T-helper 17 cell (primary cell): ENCODE results near the gene RGS3. TPM values are rescaled to one million over a fixed set of nuclear protein-coding genes. Genes with fewer than 3 reads are reported as not detected.
A peak's percentile ranks its signal among the peaks of the same experiment; 100 is the strongest.

Source experiments
- ATAC-seq: fragments of 150-1000 bp; cut with Tn5 transposase; 2 replicates; pipeline ENCODE4 v1.10.0; 2021; ENCODE audit warnings: mild to moderate bottlenecking, moderate library complexity
- DNase-seq, 3 donors: peaks; one replicate each; pipeline versions ENCODE4 v3.0.0 to v3.0.0-alpha.2; 2020 to 2021
- H3K9me3 ChIP-seq: one replicate; pipeline ENCODE4 v1.7.0; 2013; ENCODE audit warnings: low read length, mild to moderate bottlenecking; ENCODE audit not compliant: control insufficient read depth, poor library complexity, severe bottlenecking
- H3K27ac Mint-ChIP-seq: one replicate; pipeline ENCODE4 v1.8.0; 2022; ENCODE audit warnings: mild to moderate bottlenecking, moderate library complexity, mixed read lengths
- H3K27me3 Mint-ChIP-seq: one replicate; pipeline ENCODE4 v1.8.0; 2022; ENCODE audit warnings: mixed read lengths
- H3K36me3 Mint-ChIP-seq: one replicate; pipeline ENCODE4 v1.8.0; 2022; ENCODE audit warnings: low read depth, mixed read lengths
- H3K4me1 Mint-ChIP-seq: one replicate; pipeline ENCODE4 v1.8.0; 2022; ENCODE audit warnings: mild to moderate bottlenecking, mixed read lengths
- H3K4me3 Mint-ChIP-seq: one replicate; pipeline ENCODE4 v1.8.0; 2022; ENCODE audit warnings: mild to moderate bottlenecking, moderate library complexity, mixed read lengths
- total RNA-seq, 4 donors: library from RNA in 2 of 4; stranded (reverse) in 2 of 4; gene quantifications; one replicate each; pipeline ENCODE4 v1.2.3 and lab custom pipeline; 2022 to 2026

The RGS3 gene
- total RNA-seq, 2 donors from 2014 or later = 17.4 to 22.0 TPM

- H3K4me3 Mint-ChIP-seq = no peak overlapping the region
- H3K9me3 ChIP-seq = no peaks in the 10 kb centered on the region
- no peaks in the 10 kb centered on the region for H3K36me3 Mint-ChIP-seq
- H3K27ac Mint-ChIP-seq = no peak overlapping the region
- DNase-seq = no peak
- peaks cover 6% of the 10 kb centered on the region for H3K4me1 Mint-ChIP-seq
- no peak for ATAC-seq
- H3K27me3 Mint-ChIP-seq = no peaks in the 10 kb centered on the region
Observed at GRCh38 chr9:113449376-113449775, 14.2 kb upstream of the RGS3 start.

GRCh38 chr9:113452113-113452605, 11.4 kb upstream of the RGS3 start:
- Mint-ChIP-seq H3K4me3 (no peak overlapping the region), H3K36me3 (no peaks in the 10 kb centered on the region), H3K27me3 (no peaks in the 10 kb centered on the region), H3K4me1 (peaks cover 11% of the 10 kb centered on the region), H3K27ac (no peak overlapping the region)
- DNase-seq (no peak), ATAC-seq (no peak)
- no peaks in the 10 kb centered on the region for H3K9me3 ChIP-seq

- Mint-ChIP-seq H3K4me3 (no peak overlapping the region), H3K27ac (peak overlapping the region; percentile 67), H3K27me3 (no peaks in the 10 kb centered on the region), H3K36me3 (no peaks in the 10 kb centered on the region), H3K4me1 (peaks cover 13% of the 10 kb centered on the region)
- DNase-seq (no peak), ATAC-seq (no peak)
- H3K9me3 ChIP-seq = no peaks in the 10 kb centered on the region
Observed at GRCh38 chr9:113454914-113455761, 8.4 kb upstream of the RGS3 start.

GRCh38 chr9:113456235-113456634, 7.3 kb upstream of the RGS3 start:
- H3K36me3 Mint-ChIP-seq = no peaks in the 10 kb centered on the region
- H3K9me3 ChIP-seq = no peaks in the 10 kb centered on the region
- H3K4me3 Mint-ChIP-seq = no peak overlapping the region
- H3K4me1 Mint-ChIP-seq = peaks cover 13% of the 10 kb centered on the region
- ATAC-seq (no peak), DNase-seq (no peak)
- no peaks in the 10 kb centered on the region for H3K27me3 Mint-ChIP-seq
- H3K27ac Mint-ChIP-seq = peak overlapping the region; percentile 67

- Mint-ChIP-seq H3K36me3 (no peaks in the 10 kb centered on the region), H3K4me1 (peaks cover 12% of the 10 kb centered on the region)
Observed at GRCh38 chr9:113461285-113461684, 2.2 kb upstream of the RGS3 start.

GRCh38 chr9:113461943-113462342, 1.6 kb upstream of the RGS3 start:
- Mint-ChIP-seq H3K27me3 (no peaks in the 10 kb centered on the region), H3K36me3 (no peaks in the 10 kb centered on the region)

More at GRCh38 chr9:113461285-113461684, 2.2 kb upstream of the RGS3 start:
- H3K4me3 Mint-ChIP-seq = no peak overlapping the region
- no peaks in the 10 kb centered on the region for H3K27me3 Mint-ChIP-seq
- DNase-seq (no peak), ATAC-seq (no peak)
- H3K27ac Mint-ChIP-seq = no peak overlapping the region
- no peaks in the 10 kb centered on the region for H3K9me3 ChIP-seq

GRCh38 chr9:113462781-113463286, 693 bp upstream of the RGS3 start:
- ATAC-seq (no peak), DNase-seq (no peak)
- no peaks in the 10 kb centered on the region for H3K9me3 ChIP-seq
- Mint-ChIP-seq H3K27me3 (no peaks in the 10 kb centered on the region), H3K27ac (no peak overlapping the region), H3K36me3 (no peaks in the 10 kb centered on the region), H3K4me1 (peaks cover 7% of the 10 kb centered on the region), H3K4me3 (no peak overlapping the region)

More at GRCh38 chr9:113461943-113462342, 1.6 kb upstream of the RGS3 start:
- DNase-seq (no peak), ATAC-seq (no peak)
- H3K9me3 ChIP-seq = no peaks in the 10 kb centered on the region
- Mint-ChIP-seq H3K27ac (no peak overlapping the region), H3K4me1 (peaks cover 11% of the 10 kb centered on the region), H3K4me3 (no peak overlapping the region)

- Mint-ChIP-seq H3K4me3 (no peak overlapping the region), H3K36me3 (no peaks in the 10 kb centered on the region), H3K27me3 (no peaks in the 10 kb centered on the region), H3K4me1 (peaks cover 7% of the 10 kb centered on the region), H3K27ac (no peak overlapping the region)
- H3K9me3 ChIP-seq = no peaks in the 10 kb centered on the region
- ATAC-seq = no peak
- DNase-seq = no peak
Observed at GRCh38 chr9:113464286-113464660, 746 bp downstream of the RGS3 start.

GRCh38 chr9:113465599-113466140, 2.1 kb downstream of the RGS3 start:
- H3K36me3 Mint-ChIP-seq = no peaks in the 10 kb centered on the region
- DNase-seq (no peak), ATAC-seq (no peak)
- no peak overlapping the region for H3K4me3 Mint-ChIP-seq
- H3K27ac Mint-ChIP-seq = peak overlapping the region; percentile 65
- H3K9me3 ChIP-seq = no peaks in the 10 kb centered on the region
- H3K4me1 Mint-ChIP-seq = peaks cover 7% of the 10 kb centered on the region
- H3K27me3 Mint-ChIP-seq = no peaks in the 10 kb centered on the region

GRCh38 chr9:113467183-113467582, 3.7 kb downstream of the RGS3 start:
- no peaks in the 10 kb centered on the region for H3K27me3 Mint-ChIP-seq
- H3K27ac Mint-ChIP-seq = no peak overlapping the region

GRCh38 chr9:113468716-113469448, 5.4 kb downstream of the RGS3 start:
- Mint-ChIP-seq H3K27ac (no peak overlapping the region), H3K36me3 (no peaks in the 10 kb centered on the region), H3K4me1 (peaks cover 4% of the 10 kb centered on the region), H3K27me3 (no peaks in the 10 kb centered on the region), H3K4me3 (no peak overlapping the region)
- no peaks in the 10 kb centered on the region for H3K9me3 ChIP-seq
- no peak for DNase-seq
- ATAC-seq = no peak

More at GRCh38 chr9:113467183-113467582, 3.7 kb downstream of the RGS3 start:
- no peak for DNase-seq
- Mint-ChIP-seq H3K4me3 (no peak overlapping the region), H3K36me3 (no peaks in the 10 kb centered on the region), H3K4me1 (peaks cover 4% of the 10 kb centered on the region)
- H3K9me3 ChIP-seq = no peaks in the 10 kb centered on the region
- no peak for ATAC-seq

- DNase-seq = no peak
- Mint-ChIP-seq H3K27ac (no peak overlapping the region), H3K36me3 (no peaks in the 10 kb centered on the region), H3K4me1 (peaks cover 2% of the 10 kb centered on the region), H3K27me3 (no peaks in the 10 kb centered on the region), H3K4me3 (no peak overlapping the region)
- no peak for ATAC-seq
- no peaks in the 10 kb centered on the region for H3K9me3 ChIP-seq
Observed at GRCh38 chr9:113471143-113471542, 7.6 kb downstream of the RGS3 start.

- Mint-ChIP-seq H3K4me1 (peaks cover 2% of the 10 kb centered on the region), H3K27me3 (no peaks in the 10 kb centered on the region), H3K27ac (no peak overlapping the region), H3K4me3 (no peak overlapping the region), H3K36me3 (no peaks in the 10 kb centered on the region)
- DNase-seq (no peak), ATAC-seq (no peak)
- no peaks in the 10 kb centered on the region for H3K9me3 ChIP-seq
Observed at GRCh38 chr9:113471566-113471965, 8.0 kb downstream of the RGS3 start.
